HUES6 (cell line): ENCODE data around the gene RALGPS1.

Experiments used
- H3K27ac ChIP-seq: 2 replicates; pipeline ENCODE4 v1.7.0; 2013; ENCODE audit warnings: low read depth, mild to moderate bottlenecking, low read length, inconsistent platforms
- H3K27me3 ChIP-seq: 2 replicates; pipeline ENCODE4 v1.6.1; 2013; ENCODE audit warnings: low read length; ENCODE audit not compliant: control insufficient read depth, insufficient read depth
- H3K36me3 ChIP-seq: 2 replicates; pipeline ENCODE4 v1.6.1; 2013; ENCODE audit warnings: low read length; ENCODE audit not compliant: control insufficient read depth, insufficient read depth
- H3K4me1 ChIP-seq: 2 replicates; pipeline ENCODE4 v1.6.1; 2013; ENCODE audit warnings: low read length; ENCODE audit not compliant: control insufficient read depth, insufficient read depth
- H3K4me3 ChIP-seq: 2 replicates; pipeline ENCODE4 v1.5.1; 2013; ENCODE audit warnings: low read depth, low read length
- H3K9ac ChIP-seq: one replicate; pipeline ENCODE4 v1.6.1; 2013; ENCODE audit warnings: mild to moderate bottlenecking, low read length
- H3K9me3 ChIP-seq: 2 replicates; pipeline ENCODE4 v1.6.1; 2013; ENCODE audit warnings: low read depth, low read length; ENCODE audit not compliant: control insufficient read depth, insufficient read depth

Gene RALGPS1

DNA sequence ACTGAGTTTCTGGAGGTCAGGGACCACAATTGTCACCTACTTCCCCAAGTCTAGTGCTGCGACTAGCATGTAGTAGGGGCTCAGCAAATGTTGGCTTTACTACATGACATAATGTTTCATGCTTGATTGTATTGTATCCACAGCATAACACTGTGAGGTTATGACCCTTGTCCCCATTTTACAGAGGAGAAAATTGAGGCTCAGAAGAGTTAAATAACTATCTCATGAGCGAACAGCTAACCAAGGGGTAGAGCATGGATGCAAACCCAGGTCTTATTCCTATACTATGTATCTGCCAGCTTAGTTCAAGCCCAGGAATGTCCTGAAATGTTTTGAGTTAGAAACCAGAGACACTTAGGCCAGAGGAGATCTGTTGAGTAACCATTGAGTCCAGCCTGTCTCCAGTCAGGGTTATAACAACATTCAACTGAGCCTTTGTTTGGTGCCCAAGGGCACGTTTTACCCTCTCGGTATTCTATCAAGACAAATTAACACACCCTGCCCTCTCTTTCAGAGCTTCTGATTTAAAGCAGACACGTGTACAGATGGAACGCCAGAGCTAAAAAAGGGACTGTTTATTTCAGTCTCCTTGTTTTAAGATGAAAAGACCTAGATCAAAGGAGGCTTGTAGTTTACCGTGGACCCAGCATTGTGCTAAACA is 191.4 kb downstream of the RALGPS1 start:
- Histone ChIP-seq H3K27ac (no peak overlapping the region), H3K4me1 (peaks cover 2% of the 10 kb centered on the region), H3K27me3 (no peaks in the 10 kb centered on the region), H3K4me3 (no peak overlapping the region), H3K36me3 (peaks cover 7% of the 10 kb centered on the region), H3K9me3 (no peaks in the 10 kb centered on the region), H3K9ac (no peak overlapping the region)

GRCh38 chr9:127106466-127106855 is 191.9 kb downstream of the RALGPS1 start:
- Histone ChIP-seq H3K4me1 (peaks cover 7% of the 10 kb centered on the region), H3K27ac (no peak overlapping the region), H3K27me3 (no peaks in the 10 kb centered on the region), H3K9me3 (no peaks in the 10 kb centered on the region), H3K4me3 (no peak overlapping the region), H3K9ac (no peak overlapping the region), H3K36me3 (peaks cover 7% of the 10 kb centered on the region)

GRCh38 chr9:127107171-127107928 is 192.8 kb downstream of the RALGPS1 start:
- no peaks in the 10 kb centered on the region for H3K9me3 ChIP-seq
- peaks cover 14% of the 10 kb centered on the region for H3K4me1 ChIP-seq
- peaks cover 7% of the 10 kb centered on the region for H3K36me3 ChIP-seq
- no peak overlapping the region for H3K9ac ChIP-seq
- no peak overlapping the region for H3K27ac ChIP-seq
- H3K27me3 ChIP-seq, result no peaks in the 10 kb centered on the region
- H3K4me3 ChIP-seq, result no peak overlapping the region

GRCh38 chr9:127107929-127108876 is 193.6 kb downstream of the RALGPS1 start:
- H3K4me1 ChIP-seq, result peaks cover 23% of the 10 kb centered on the region
- H3K27me3 ChIP-seq, result no peaks in the 10 kb centered on the region
- H3K27ac ChIP-seq, result no peak overlapping the region
- peaks cover 4% of the 10 kb centered on the region for H3K36me3 ChIP-seq
- H3K4me3 ChIP-seq, result no peak overlapping the region
- H3K9ac ChIP-seq, result no peak overlapping the region
- no peaks in the 10 kb centered on the region for H3K9me3 ChIP-seq

DNA sequence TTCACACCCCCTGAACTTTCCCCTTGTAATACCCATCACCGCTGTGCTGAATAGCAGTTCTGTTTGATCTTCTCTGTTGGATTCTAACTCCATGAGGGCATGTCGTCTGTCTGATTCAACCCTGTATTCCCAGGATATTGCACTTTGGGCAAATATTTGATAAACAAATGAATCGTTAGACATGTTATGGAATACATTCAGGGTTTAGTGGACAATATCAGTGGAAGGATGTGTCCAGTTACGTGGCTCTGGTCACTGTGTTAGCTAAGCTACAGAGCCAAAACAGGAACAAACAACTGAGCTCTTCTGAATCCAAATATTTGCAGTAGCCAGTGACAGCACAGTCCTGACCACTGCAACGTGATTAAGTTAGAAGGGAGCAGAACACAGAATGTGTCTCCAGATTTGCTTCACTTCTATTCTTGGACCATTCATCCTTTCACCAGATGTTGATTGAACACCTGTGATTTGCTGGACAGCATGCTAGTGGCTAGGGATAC is 194.7 kb downstream of the RALGPS1 start:
- H3K27me3 ChIP-seq, result no peaks in the 10 kb centered on the region
- no peak overlapping the region for H3K27ac ChIP-seq
- peaks cover 23% of the 10 kb centered on the region for H3K4me1 ChIP-seq
- H3K36me3 ChIP-seq, result peaks cover 3% of the 10 kb centered on the region; the same call in 1 of the 2 replicates
- no peak overlapping the region for H3K9ac ChIP-seq
- H3K4me3 ChIP-seq, result no peak overlapping the region
- no peaks in the 10 kb centered on the region for H3K9me3 ChIP-seq

- no peak overlapping the region for H3K9ac ChIP-seq
- H3K27ac ChIP-seq, result peak overlapping the region; percentile 61; the same call in 1 of the 2 replicates
Measured at GRCh38 chr9:127112056-127112455, 197.5 kb downstream of the RALGPS1 start.

DNA sequence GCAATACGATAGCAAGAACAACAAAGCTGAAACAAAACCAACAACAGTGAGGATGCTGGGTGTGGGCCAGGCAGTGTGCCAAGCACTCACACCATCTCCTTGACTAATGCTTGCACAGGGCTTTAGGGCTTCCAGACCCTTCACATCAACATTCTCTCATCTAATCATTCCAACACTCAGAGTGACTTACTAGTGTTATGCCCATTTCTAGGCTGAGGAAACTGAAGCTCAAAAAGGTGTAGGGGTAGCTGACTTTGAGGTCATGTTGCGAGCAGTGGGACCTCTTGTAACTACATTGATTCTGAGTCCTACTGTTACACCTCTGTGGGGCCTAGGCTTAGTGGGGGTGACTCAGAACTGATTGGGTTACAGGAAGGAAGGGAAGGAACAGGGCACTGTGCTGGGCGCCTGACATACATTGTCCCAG is 198.2 kb downstream of the RALGPS1 start:
- Histone ChIP-seq H3K4me1 (peaks cover 26% of the 10 kb centered on the region), H3K27ac (no peak overlapping the region)

More at GRCh38 chr9:127112056-127112455, 197.5 kb downstream of the RALGPS1 start:
- Histone ChIP-seq H3K27me3 (no peaks in the 10 kb centered on the region), H3K4me3 (no peak overlapping the region), H3K9me3 (no peaks in the 10 kb centered on the region), H3K4me1 (peaks cover 26% of the 10 kb centered on the region), H3K36me3 (no peaks in the 10 kb centered on the region)

GRCh38 chr9:127113191-127113972 is 198.8 kb downstream of the RALGPS1 start:
- Histone ChIP-seq H3K27me3 (no peaks in the 10 kb centered on the region), H3K27ac (no peak overlapping the region), H3K4me3 (no peak overlapping the region), H3K36me3 (no peaks in the 10 kb centered on the region), H3K4me1 (peaks cover 26% of the 10 kb centered on the region), H3K9ac (no peak overlapping the region), H3K9me3 (no peaks in the 10 kb centered on the region)

More for the DNA sequence above, 198.2 kb downstream of the RALGPS1 start:
- Histone ChIP-seq H3K9me3 (no peaks in the 10 kb centered on the region), H3K27me3 (no peaks in the 10 kb centered on the region), H3K4me3 (no peak overlapping the region), H3K9ac (no peak overlapping the region), H3K36me3 (no peaks in the 10 kb centered on the region)

DNA sequence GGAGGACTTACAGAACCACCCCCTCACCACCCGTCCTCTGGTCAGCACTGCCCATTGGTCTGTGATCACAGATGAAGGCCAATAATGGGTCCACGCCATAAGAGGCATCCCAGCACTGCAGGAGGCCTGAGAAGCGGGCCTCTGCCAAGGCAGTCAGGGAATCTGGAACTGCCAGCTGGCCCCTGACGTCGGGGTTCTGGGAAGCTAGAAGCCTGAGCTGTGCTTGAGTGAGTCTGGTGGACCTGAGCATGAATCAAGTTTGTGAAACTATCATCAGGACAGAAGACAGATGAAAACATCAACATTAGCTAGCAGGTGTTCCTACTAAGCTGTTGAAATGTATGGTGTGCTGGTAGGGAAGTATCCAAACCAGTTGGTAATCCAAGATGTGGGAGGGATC is 200.0 kb downstream of the RALGPS1 start:
- Histone ChIP-seq H3K27me3 (no peaks in the 10 kb centered on the region), H3K9me3 (no peaks in the 10 kb centered on the region), H3K9ac (no peak overlapping the region), H3K4me1 (peaks cover 34% of the 10 kb centered on the region), H3K4me3 (no peak overlapping the region), H3K36me3 (0 out of 2 replicates have a peak, but pooled peaks cover 2% of the 10 kb centered on the region), H3K27ac (no peak overlapping the region)

DNA sequence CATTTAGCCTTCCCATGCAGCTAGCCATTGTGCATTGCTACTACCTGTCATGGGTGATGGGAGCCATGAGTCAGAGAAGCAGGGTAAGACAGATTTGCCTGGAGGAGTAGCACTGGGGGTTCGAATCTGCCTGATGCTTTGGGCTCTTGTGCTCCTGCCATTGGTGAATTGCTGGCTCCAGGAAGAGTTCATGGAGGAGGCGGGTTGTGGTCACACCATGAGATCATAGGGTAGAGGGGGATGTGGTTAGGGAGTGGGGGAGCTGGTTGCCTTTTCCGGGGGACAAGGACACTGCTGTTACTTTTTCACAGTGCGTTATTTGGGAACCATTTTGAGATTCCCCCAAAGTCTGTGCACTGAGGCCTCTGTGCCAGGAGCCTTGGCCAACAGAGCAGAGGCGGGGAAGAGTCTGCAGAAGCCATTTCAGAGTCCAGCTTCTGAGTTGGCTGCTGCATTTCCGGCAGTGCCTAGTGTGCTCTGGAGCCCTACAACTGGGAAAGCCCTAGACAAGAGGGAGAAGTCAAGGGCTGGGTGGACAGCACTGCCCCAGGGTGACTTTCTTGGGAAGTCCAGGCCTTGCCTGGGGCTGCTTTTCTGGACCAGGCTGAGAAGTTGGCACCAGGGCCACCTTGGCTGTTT is 201.6 kb downstream of the RALGPS1 start:
- Histone ChIP-seq H3K4me3 (no peak overlapping the region), H3K9me3 (no peaks in the 10 kb centered on the region), H3K9ac (no peak overlapping the region), H3K27me3 (no peaks in the 10 kb centered on the region), H3K4me1 (peaks cover 32% of the 10 kb centered on the region), H3K27ac (no peak overlapping the region), H3K36me3 (0 out of 2 replicates have a peak, but pooled peaks cover 2% of the 10 kb centered on the region)
